Stimulated activated CD8-positive, alpha-beta memory T cell treated with anti-CD3 and anti-CD28 coated beads, Interleukin-12 subunit alpha, Interleukin-12 subunit beta, amount 100 ng/mL, for 4 hours (primary cell): ENCODE data around the gene UFC1.

Experiments used
- DNase-seq: peaks from one replicate; pipeline ENCODE4 v3.0.0-alpha.2; 2020; ENCODE audit warnings: low read depth

Gene UFC1

GRCh38 chr1:161133220-161133740 is 20.5 kb upstream of the UFC1 start:
- DNase-seq: no peak

GRCh38 chr1:161137881-161138280 is 15.9 kb upstream of the UFC1 start:
- no peak for DNase-seq

DNA sequence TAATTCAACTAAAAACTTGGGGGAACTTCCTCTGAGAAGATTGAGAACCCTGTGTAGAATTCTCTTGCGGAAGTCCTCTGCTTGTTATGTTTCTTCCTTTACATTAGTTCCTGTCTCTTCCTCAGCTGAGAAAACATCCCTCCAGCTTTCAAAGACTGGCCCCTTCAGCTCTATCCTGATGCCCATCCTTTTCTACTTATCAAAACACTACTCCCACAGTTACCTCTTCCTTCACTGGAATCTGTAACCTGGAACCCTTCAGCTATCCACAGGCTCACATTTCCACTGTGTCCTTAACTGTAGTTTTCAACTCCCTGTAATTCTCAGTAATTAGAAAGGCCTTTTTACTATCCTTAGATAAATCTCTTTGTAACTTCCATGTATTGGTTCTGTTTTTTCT is 15.3 kb upstream of the UFC1 start:
- DNase-seq: no peak

DNA sequence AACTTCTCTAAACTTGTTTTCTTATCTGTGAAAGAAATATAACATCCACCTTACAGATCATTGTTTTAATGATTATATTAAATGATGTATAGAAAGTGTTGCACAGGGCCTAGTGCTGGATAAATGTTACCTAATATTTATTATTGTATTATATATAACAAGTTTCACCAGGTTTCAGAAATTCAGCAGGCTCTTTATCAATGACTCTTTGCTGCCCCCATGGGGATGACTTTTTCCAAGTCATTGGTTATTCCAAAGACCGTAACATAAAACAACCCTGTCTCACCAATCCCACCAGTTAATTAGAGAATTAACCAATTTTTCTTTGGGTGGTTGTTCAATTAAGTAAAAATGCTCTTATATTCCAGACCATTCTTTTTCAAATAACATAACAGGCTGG is 14.0 kb upstream of the UFC1 start:
- DNase-seq: no peak

DNA sequence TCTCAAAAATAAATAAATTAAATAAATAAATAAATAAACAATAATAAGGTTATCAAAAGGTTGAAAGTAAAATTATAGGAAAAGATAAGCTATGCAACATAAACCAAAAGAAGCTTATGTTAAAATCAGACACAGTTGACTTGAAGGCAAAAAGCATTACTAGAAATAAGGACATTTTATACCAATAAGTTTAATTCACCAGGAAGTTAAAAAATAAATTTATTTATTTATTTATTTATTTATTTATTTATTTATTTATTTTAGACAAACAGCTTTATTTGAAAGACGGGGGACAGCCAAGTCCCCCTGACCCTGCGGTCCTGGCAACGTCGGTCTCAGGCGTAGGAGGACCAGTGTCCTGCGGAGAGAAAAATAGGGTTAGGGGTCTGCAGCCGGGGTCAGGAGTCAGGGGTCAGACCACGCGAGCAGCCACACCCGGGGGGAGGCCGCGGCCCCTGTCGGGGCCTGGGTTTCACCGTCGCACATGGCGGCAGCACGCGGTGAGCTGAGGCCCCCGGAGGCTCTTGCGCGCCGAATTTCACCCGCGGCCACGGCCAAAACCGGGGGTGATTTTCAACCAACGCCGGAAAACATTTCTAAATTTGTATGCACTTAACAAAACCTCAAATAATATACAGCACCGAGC is 12.9 kb upstream of the UFC1 start:
- no peak for DNase-seq

- no peak for DNase-seq
These were observed 7.9 kb upstream of the UFC1 start for GRCh38 chr1:161145832-161146231.

GRCh38 chr1:161153176-161153575 is 602 bp upstream of the UFC1 start:
- DNase-seq: no peak

DNA sequence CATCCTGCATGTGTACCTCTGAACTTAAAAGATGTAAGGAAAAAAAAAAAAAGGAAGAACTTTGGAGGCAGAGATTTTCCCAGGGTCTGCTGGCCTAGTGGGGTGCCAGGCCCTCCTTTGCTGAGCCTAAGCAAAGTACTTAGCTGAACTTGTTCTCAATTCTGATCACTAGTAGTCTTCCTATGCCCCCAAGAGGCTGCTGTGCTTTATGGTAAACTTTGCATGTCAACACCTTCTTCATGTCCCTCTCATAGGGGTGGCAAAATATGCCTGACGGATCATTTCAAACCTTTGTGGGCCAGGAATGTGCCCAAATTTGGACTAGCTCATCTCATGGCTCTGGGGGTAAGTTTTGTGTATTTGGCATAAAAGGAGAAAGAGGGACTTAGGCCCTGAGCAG is 4.1 kb downstream of the UFC1 start:
- no peak for DNase-seq

GRCh38 chr1:161158316-161159010 is 4.7 kb downstream of the UFC1 start:
- no peak for DNase-seq

GRCh38 chr1:161159087-161159912 is 5.5 kb downstream of the UFC1 start, which contains the start of gene USP21:
TSS of gene USP21 (plus strand) at chr1:161159500. CDS start at chr1:161160641, 1,141 bp downstream.
- DNase-seq: peak; percentile 88

DNA sequence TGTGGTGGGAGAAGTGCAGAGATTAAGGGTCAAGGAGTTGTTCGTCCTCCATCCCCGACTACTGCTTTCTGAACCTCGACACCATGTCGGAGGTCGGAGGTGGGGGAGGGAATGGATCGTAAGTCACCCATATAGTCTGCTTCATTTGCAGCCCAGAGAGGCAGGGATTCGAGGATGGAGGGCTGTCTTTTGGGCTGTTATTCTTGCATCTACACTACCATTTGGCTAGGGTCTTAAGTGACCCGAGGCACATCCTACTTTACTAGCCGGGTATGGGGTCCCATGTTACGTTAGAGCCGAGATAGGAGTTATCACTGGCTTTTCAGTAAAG is 6.1 kb downstream of the UFC1 start:
- DNase-seq: no peak

DNA sequence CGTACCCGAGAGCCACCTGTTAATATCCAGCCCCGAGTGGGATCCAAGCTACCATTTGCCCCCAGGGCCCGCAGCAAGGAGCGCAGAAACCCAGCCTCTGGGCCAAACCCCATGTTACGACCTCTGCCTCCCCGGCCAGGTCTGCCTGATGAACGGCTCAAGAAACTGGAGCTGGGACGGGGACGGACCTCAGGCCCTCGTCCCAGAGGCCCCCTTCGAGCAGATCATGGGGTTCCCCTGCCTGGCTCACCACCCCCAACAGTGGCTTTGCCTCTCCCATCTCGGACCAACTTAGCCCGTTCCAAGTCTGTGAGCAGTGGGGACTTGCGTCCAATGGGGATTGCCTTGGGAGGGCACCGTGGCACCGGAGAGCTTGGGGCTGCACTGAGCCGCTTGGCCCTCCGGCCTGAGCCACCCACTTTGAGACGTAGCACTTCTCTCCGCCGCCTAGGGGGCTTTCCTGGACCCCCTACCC is 6.9 kb downstream of the UFC1 start:
- DNase-seq: no peak

GRCh38 chr1:161161652-161162051 is 7.9 kb downstream of the UFC1 start:
- DNase-seq: no peak

- DNase-seq: no peak
These were observed 8.3 kb downstream of the UFC1 start for GRCh38 chr1:161162052-161162451.

GRCh38 chr1:161162806-161163205 is 9.0 kb downstream of the UFC1 start:
- no peak for DNase-seq

DNA sequence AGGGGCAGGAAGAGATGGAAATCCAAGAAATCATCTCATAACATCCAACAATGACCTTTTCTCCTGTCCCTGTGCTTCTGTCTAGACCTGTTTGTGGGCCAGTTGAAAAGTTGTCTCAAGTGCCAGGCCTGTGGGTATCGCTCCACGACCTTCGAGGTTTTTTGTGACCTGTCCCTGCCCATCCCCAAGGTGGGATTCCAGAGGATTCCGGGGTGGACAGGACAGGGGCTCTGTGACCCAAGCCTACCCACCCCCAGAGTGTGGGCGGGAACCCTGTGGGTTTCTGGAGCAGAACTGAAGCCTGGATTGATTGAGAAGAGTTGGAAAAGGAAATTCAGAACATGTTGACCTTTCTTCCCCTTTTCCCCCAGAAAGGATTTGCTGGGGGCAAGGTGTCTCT is 10.0 kb downstream of the UFC1 start:
- DNase-seq: no peak

DNA sequence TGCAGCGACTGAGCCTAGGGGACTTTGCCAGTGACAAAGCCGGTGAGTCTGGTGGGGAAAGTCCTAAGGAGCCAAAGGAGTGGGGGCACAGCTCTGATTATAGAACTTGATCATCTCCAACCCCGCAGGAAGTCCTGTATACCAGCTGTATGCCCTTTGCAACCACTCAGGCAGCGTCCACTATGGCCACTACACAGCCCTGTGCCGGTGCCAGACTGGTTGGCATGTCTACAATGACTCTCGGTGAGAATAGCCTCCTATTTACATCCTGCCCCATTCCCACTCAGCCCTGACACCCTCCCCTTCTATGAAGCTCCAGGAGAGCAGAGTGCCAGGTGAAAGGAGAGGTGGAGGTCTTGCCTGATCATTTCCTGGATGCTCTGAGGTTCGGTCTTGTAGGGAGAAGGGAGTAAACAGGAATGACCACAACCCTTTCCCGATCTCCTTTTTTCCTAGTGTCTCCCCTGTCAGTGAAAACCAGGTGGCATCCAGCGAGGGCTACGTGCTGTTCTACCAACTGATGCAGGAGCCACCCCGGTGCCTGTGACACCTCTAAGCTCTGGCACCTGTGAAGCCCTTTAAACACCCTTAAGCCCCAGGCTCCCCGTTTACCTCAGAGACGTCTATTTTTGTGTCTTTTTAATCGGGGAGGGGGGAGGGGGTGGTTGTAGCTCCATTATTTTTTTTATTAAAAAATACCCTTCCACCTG is 11.3 kb downstream of the UFC1 start:
- no peak for DNase-seq

DNA sequence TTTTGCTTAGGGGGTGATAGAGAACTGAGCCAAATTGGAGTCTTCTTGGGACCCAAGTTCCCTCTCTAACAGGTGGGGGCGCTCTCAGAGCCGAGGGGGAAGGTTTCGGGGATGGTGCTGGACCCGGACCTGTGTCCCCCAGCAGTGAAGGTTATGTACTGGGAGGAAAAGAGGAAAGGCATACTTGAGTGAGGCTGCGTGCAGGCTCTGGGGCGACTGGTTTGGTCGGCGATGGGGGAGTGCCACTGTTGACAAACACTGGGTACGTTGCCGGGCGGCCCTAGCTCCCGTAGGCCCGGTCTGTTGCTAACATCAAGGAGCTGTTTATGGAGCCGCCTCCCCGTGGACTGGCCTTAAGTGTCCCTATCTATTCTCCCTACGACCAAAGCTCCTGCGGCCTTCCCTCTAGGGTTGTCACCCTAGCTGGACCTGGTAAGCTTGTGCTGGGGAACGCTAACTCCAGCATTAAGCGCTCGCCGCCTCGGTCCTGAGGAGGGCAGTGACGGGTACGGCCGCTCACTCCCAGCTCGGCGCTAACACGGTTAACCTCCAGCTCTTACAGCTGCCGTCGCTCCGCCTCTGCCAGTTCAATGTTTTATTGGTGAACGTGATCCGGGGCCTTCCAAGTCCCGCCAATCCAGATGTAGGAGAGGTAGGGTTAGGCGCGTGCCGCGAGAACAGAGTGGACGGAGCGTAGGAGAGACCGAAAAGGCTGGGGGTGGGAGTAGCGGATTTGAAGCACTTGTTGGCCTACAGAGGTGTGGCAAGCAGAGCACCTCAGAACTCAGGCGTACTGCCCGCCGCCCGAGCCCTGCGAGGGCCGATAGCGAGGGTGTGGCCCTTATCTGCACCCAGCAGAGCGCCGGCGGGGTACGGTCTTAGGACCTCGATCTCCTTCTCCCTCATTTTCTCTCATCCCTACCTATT is 12.2 kb downstream of the UFC1 start, which contains the start of gene PPOX:
Gene PPOX (plus strand): TSS at position 685 of the 927 bp plus-strand sequence. CDS start 422 bp downstream, outside the sequence.
- peak; percentile 82 for DNase-seq

DNA sequence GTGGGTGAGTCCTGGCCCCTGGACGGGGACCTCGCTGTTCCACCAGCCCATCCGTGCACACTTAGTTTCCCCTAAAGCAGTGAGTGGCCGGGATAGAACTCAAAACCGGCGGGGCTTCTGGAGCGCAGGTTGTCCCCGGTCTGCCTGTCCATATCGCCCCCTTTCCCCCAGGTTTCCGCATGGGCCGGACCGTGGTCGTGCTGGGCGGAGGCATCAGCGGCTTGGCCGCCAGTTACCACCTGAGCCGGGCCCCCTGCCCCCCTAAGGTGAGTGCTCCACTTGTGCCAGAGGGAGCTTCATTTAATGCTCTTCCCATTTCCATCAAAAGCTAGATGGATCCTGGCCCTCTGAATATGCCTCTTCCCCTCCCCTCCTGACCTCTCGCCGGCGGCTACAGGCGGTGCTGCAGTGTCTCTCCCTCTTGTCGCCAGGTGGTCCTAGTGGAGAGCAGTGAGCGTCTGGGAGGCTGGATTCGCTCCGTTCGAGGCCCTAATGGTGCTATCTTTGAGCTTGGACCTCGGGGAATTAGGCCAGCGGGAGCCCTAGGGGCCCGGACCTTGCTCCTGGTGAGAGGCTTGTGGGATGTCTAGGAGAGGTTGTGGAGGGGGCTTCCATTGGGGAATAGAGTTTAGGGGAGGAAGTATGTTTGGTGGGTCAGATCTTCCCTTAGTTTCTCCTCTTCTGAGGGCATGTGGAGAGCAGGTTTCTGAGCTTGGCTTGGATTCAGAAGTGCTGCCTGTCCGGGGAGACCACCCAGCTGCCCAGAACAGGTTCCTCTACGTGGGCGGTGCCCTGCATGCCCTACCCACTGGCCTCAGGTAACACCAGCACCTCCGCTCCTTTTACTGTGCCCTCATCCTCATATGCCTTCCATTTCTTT is 13.1 kb downstream of the UFC1 start:
- no peak for DNase-seq

GRCh38 chr1:161168906-161169305 is 15.1 kb downstream of the UFC1 start:
- no peak for DNase-seq
